Transverse colon (tissue), 4 donors: ENCODE data around the gene PIGX. TPM values are rescaled to one million over a fixed set of nuclear protein-coding genes. Genes with fewer than 3 reads are reported as not detected.

Source experiments
- DNase-seq: peaks from one replicate; pipeline ENCODE4 v3.0.0-alpha.2; 2019
- H3K27ac ChIP-seq, 4 donors: fragments of 200-600 bp; sonication (generic); 2 replicates each; pipeline ENCODE4 v1.5.1; 2016 to 2018; ENCODE audit warnings: inconsistent platforms in 4 of 4
- H3K27me3 ChIP-seq: fragments of 200-600 bp; sonication (generic); 2 replicates; pipeline ENCODE4 v1.5.1; 2017; ENCODE audit warnings: inconsistent platforms
- H3K36me3 ChIP-seq, 4 donors: fragments of 200-600 bp; sonication (generic); 2 replicates each; pipeline ENCODE4 v1.5.1; 2017 to 2019; ENCODE audit warnings: inconsistent platforms in 4 of 4
- H3K4me1 ChIP-seq, 4 donors: fragments of 200-600 bp; sonication (generic); 2 replicates each; pipeline ENCODE4 v1.5.1; 2017 to 2020; ENCODE audit warnings: inconsistent platforms in 4 of 4
- H3K4me3 ChIP-seq, 4 donors: fragments of 200-600 bp; sonication (generic); 1 replicate in 1 of 4; 2 replicates in 3 of 4; pipeline versions ENCODE4 v1.5.1 to v1.6.1; 2017 to 2019; ENCODE audit warnings: inconsistent platforms in 4 of 4
- H3K9me3 ChIP-seq, 2 donors: fragments of 200-600 bp; sonication (generic); 2 replicates each; pipeline ENCODE4 v1.5.1; 2017 to 2019; ENCODE audit warnings: inconsistent platforms in 2 of 2
- CTCF ChIP-seq, 5 experiments: fragments of 200-600 bp in 3 of 5; fragments of 450-650 bp in 2 of 5; sonication (generic) in 3 of 5; IDR thresholded peaks; 1 replicate in 2 of 5; 2 replicates in 3 of 5; pipeline ENCODE4 v1.5.1; 2016 to 2017; ENCODE audit warnings: antibody characterized with exemption in 5 of 5, inconsistent platforms in 3 of 5, mild to moderate bottlenecking in 2 of 5, moderate library complexity in 1 of 5
- EP300 ChIP-seq: sonication (generic); formaldehyde crosslinking; IDR thresholded peaks from one replicate; pipeline ENCODE4 v1.6.1; 2017; ENCODE audit warnings: antibody characterized with exemption, low read depth
- POLR2A ChIP-seq: fragments of 450-650 bp; IDR thresholded peaks from one replicate; pipeline ENCODE4 v1.6.1; 2016; ENCODE audit warnings: antibody characterized with exemption, mild to moderate bottlenecking, moderate library complexity
- POLR2AphosphoS5 ChIP-seq, 3 donors: sonication (generic); formaldehyde crosslinking; IDR thresholded peaks; one replicate each; pipeline ENCODE4 v1.6.1; 2016; ENCODE audit warnings: antibody characterized with exemption in 3 of 3
- WGBS, 2 donors: methylation state at CpG; one replicate each; pipeline ENCODE4 v1.1.5; 2018; ENCODE audit warnings: low coverage in 1 of 2; 5-methylcytosine and 5-hydroxymethylcytosine counted together
- in situ Hi-C, 4 donors: fragments of 200-750 bp; cut with MboI; loops; one replicate each; pipeline versions ENCODE4 v1.15.0 to v1.15.1; 2017; ENCODE audit warnings: low sequenced_read_pairs in 3 of 4, low pct_ligation_motif_present in 1 of 4, low pct_unique_long_range_greater_than_20kb in 1 of 4
- intact Hi-C: fragments of 100-400 bp; cut with DNase I; formaldehyde crosslinking; loops from one replicate; pipeline ENCODE4 v1.15.1; 2023; ENCODE audit warnings: low total_unique reads
- total RNA-seq, 4 donors: library from RNA; depleted of rRNA; stranded (reverse); fragments of >200 nt; gene quantifications; one replicate each; pipeline ENCODE4 v1.1.0, GENCODE V29; 2016

Gene PIGX
- total RNA-seq, 4 donors from 2014 or later, result 4.0 to 36.3 (median 23.6) TPM

- H3K27me3 ChIP-seq, result no peaks in the 10 kb centered on the region
- intact Hi-C loops, result no loop called here
- in situ Hi-C loops, result loop anchor here in 2 of 4 donors (5.0 to 10.0 kb wide), 2 partner anchors 83 to 85 kb away; no protein-coding TSS in a partner anchor
- H3K4me1 ChIP-seq, result peaks cover 0 to under 1% (median 0%) of the 10 kb centered on the region in 4 donors
- H3K36me3 ChIP-seq, result no peaks in the 10 kb centered on the region
- no peak overlapping the region for H3K4me3 ChIP-seq
- no peaks in the 10 kb centered on the region for H3K9me3 ChIP-seq
- H3K27ac ChIP-seq, result no peak overlapping the region
- 94 to 96% methylated on average over 8 to 17 of the region's 17 CpGs for WGBS, 2 donors
- TF ChIP-seq EP300 (no peak), POLR2A (no peak), POLR2AphosphoS5 (IDR thresholded peaks at IDR 0.05) (no peak), CTCF (IDR thresholded peaks at IDR 0.05) (no peak)
- DNase-seq, result no peak
Measured at GRCh38 chr3:196689941-196690660, 22.1 kb upstream of the PIGX start.

GRCh38 chr3:196691386-196691785, 20.8 kb upstream of the PIGX start:
- in situ Hi-C loops (no loop called here), intact Hi-C loops (no loop called here)
- no peaks in the 10 kb centered on the region for H3K4me1 ChIP-seq
- 70 to 79% methylated on average over 5 to 8 of the region's 8 CpGs for WGBS, 2 donors
- H3K9me3 ChIP-seq, result no peaks in the 10 kb centered on the region
- TF ChIP-seq POLR2AphosphoS5 (IDR thresholded peaks at IDR 0.05) (no peak), POLR2A (no peak), EP300 (no peak), CTCF (IDR thresholded peaks at IDR 0.05) (no peak)
- no peak for DNase-seq
- H3K27me3 ChIP-seq, result no peaks in the 10 kb centered on the region
- no peaks in the 10 kb centered on the region for H3K36me3 ChIP-seq
- H3K4me3 ChIP-seq, result no peak overlapping the region
- H3K27ac ChIP-seq, result no peak overlapping the region

DNA sequence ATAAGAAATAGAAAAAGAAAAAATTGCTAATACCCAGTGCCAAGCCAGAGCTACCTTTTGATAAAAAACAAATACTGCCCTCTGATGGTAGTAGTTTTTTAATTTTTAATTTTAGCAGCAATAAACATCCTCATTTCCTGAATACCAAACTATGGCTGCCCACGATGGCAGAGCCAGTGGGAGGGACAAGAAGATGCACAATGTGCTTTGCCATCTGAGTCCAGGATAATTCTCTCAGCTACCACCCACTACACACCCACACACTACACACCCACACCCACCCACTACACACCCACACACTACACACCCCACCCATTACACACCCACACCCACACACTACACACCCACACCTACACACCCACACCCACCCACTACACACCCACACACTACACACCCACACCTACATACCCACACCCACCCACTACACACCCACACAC, 18.0 kb upstream of the PIGX start:
- in situ Hi-C loops, result no loop called here
- H3K27ac ChIP-seq, result no peak overlapping the region
- H3K4me1 ChIP-seq, result no peaks in the 10 kb centered on the region
- H3K27me3 ChIP-seq, result no peaks in the 10 kb centered on the region
- no peaks in the 10 kb centered on the region for H3K36me3 ChIP-seq
- H3K4me3 ChIP-seq, result no peak overlapping the region
- H3K9me3 ChIP-seq, result no peaks in the 10 kb centered on the region
- no peak for DNase-seq
- no peak for TF ChIP-seq POLR2A
- no peak for TF ChIP-seq CTCF (IDR thresholded peaks at IDR 0.05)
- no peak for TF ChIP-seq EP300
- TF ChIP-seq POLR2AphosphoS5 (IDR thresholded peaks at IDR 0.05), result no peak
- 0 to 3% methylated on average over 1 of the region's 1 CpG for WGBS, 2 donors
- intact Hi-C loops, result no loop called here

DNA sequence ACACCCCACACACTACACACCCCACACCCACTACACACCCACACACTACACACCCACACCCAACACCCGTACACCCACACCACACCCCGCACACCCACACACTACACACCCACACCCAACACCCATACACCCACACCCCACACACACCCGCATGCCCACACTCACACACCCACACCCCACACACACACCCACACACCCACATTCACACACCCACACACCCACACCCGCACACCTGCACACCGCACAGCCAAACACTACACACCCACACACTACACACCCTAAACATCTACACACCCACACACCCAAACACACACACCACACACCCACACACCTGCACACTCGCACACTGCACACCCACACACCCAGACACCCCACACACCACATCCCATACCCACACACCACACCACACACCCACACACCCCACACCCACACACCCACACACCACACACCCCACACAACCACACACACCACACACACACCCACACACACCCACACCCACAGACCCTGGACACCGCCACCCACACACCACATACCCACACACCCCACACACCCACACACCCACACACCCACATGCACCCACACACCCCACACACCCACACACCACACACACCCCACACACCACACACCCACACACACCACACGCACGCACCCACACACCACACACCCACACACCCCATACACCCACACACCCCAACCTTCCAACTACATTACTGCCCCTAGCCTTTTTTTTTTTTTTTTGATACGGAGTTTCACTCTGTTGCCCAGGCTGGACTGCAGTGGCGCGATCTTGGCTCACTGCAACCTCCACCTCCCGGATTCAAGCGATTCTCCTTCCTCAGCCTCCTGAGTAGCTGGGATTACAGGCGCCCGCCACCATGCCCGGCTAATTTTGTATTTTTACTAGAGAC, 17.0 kb upstream of the PIGX start:
- in situ Hi-C loops (no loop called here), intact Hi-C loops (no loop called here)
- TF ChIP-seq POLR2AphosphoS5 (IDR thresholded peaks at IDR 0.05), result no peak
- TF ChIP-seq CTCF (IDR thresholded peaks at IDR 0.05), result no peak
- no peak for TF ChIP-seq POLR2A
- no peak for TF ChIP-seq EP300
- H3K36me3 ChIP-seq, result no peaks in the 10 kb centered on the region
- WGBS, 2 donors, result 76 to 87% methylated on average over 9 to 17 of the region's 17 CpGs
- H3K4me3 ChIP-seq, result no peak overlapping the region
- no peaks in the 10 kb centered on the region for H3K4me1 ChIP-seq
- no peak overlapping the region for H3K27ac ChIP-seq
- H3K27me3 ChIP-seq, result no peaks in the 10 kb centered on the region
- no peaks in the 10 kb centered on the region for H3K9me3 ChIP-seq
- DNase-seq, result no peak
